HG02571 (cell line): ENCODE data around the gene SLC12A5.

Experiments used
- ATAC-seq: cut with Tn5 transposase; IDR thresholded peaks from one replicate; pipeline ENCODE4 v1.9.1; 2021; ENCODE audit warnings: mild to moderate bottlenecking, moderate library complexity; ENCODE audit not compliant: unreplicated experiment

SLC12A5 gene

GRCh38 chr20:46101957-46102356 is 72.9 kb downstream of the SLC12A5 start:
- ATAC-seq = no peak

- no peak for ATAC-seq
These were observed 73.9 kb downstream of the SLC12A5 start for GRCh38 chr20:46102940-46103339.

- ATAC-seq = no peak
These were observed 75.2 kb downstream of the SLC12A5 start for GRCh38 chr20:46104262-46104661.

GRCh38 chr20:46107061-46107460 is 78.0 kb downstream of the SLC12A5 start:
- no peak for ATAC-seq

- peak; percentile 84 for ATAC-seq
These were observed 79.4 kb downstream of the SLC12A5 start for GRCh38 chr20:46108435-46108841.

- ATAC-seq = no peak
These were observed 80.0 kb downstream of the SLC12A5 start for GRCh38 chr20:46108976-46109375.
